HG02840 (cell line): ENCODE measurements around the gene TLE5.

Source experiments
- ATAC-seq: cut with Tn5 transposase; IDR thresholded peaks from one replicate; pipeline ENCODE4 v1.9.1; 2021; ENCODE audit warnings: mild to moderate bottlenecking, moderate library complexity, moderate number of reproducible peaks; ENCODE audit not compliant: unreplicated experiment, low FRiP score

The TLE5 gene, protein sequence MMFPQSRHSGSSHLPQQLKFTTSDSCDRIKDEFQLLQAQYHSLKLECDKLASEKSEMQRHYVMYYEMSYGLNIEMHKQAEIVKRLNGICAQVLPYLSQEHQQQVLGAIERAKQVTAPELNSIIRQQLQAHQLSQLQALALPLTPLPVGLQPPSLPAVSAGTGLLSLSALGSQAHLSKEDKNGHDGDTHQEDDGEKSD

DNA sequence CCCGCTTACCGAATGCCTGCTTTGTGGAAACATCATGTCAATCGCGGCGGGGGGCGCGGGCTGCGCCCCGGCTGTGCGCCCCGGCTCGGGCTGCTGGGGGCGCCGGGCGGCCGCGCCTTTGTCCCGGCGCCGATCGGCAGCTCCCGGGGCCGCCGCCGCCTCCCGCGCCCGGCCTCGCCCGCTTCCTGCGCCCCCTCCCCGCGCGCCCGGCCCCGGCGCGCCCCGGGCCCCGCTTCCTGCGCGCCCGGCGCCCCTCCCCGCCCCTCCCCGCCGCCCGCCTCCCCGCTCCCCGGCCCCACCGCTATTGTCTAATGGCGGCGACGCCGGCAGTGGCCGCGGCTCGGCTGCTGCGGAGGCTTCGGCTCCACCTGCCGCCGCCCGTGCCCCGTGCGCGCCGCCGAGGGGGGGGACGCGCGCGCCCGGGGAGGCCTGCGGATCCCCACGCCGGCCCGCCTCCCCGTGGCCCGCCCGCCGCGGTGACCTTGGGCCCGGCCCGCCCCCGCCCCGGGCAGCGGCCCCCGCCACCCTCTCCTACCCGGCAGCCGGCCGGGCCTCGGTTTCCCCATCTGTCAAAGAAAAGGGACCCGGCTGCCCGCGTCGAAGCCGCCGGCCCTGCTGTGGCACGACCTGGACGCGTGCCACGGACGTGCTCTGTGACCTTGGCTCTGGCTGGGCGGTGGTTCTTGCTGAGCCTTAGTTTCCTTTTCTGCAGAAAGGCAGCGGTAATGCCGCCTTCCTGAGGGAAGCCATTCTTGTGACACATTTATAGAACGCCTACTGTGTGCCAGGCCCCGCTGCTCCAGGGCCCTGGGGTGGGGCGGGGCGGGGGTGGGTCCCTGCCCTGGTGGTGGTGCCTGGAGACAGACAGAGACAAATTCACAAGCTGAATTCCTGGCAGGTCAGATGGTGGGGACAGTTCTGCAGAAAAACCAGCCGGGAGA is at the start of gene TLE5:
Gene TLE5, minus strand, starts transcription at position 331 of the 941 bp plus-strand sequence. Its CDS starts 295 bp downstream, at position 36.
- no peak for ATAC-seq

- ATAC-seq = no peak
Observed at GRCh38 chr19:3111586-3112247, 49.4 kb upstream of the TLE5 start.

DNA sequence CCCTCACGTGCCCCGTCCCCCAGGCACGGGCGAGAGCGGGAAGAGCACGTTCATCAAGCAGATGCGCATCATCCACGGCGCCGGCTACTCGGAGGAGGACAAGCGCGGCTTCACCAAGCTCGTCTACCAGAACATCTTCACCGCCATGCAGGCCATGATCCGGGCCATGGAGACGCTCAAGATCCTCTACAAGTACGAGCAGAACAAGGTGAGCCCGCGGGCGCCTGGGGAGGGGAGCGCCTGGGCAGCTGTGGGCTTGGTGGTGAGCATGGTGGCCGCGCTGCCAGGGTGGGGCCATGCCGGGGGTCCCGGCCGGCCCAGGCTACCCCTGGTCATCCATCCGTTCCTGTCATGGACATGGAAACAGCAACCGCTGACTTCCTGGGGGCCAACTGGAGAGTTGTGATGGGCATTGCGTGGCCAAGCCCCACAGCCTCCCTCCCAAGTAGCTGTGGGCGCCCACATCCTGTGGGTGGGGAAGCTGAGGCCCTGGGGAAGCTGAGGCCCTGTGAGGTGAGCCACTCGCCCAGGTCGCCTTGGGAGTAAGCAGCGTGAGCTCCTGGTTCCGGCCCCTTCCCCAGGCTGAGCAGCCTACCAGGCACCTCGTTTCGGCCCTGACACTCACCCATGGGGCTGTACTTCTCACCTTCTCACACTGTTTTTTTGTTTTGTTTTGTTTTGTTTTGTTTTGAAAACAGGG is 48.0 kb upstream of the TLE5 start:
- ATAC-seq = no peak

DNA sequence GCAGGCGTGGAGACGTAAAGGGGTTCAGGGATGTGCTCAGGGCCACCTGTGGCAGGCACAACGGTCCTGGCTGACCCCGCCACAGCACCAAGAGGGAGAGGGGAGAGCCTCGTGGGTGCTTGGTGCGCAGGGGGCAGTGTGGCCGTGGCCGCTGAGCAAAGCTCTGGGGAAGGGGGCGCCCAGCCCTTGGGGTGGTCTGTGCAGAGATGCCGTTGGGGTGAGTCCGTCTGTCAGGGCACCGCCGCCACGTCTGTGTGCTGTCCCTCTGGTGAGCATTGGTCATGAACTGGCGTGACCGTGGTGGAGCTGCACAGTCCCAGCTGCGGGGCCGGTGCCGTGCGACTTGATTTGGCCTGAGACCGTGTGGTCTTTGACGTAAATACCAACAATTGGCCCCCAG is 47.2 kb upstream of the TLE5 start:
- ATAC-seq = no peak

GRCh38 chr19:3108775-3109174 is 46.5 kb upstream of the TLE5 start:
- ATAC-seq = no peak

- no peak for ATAC-seq
Observed at GRCh38 chr19:3107658-3108057, 45.4 kb upstream of the TLE5 start.

- ATAC-seq = no peak
Observed at GRCh38 chr19:3106509-3107141, 44.3 kb upstream of the TLE5 start.

- no peak for ATAC-seq
Observed at GRCh38 chr19:3105641-3106508, 43.6 kb upstream of the TLE5 start.

DNA sequence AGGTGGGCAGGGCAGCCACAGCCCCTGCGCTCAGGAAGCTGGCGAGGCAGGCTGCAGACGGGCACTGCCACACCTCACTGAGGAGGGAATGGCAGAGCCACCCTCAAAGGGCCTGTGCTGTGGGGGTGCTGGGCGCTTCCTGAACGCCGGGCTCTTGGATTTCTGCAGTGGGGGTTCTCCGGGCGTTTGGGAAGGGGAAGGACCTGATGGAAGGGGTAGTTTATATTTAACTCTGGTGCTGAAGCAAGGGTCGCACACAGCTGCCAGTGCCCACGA is 42.4 kb upstream of the TLE5 start:
- ATAC-seq = no peak

GRCh38 chr19:3102239-3103140 is 40.2 kb upstream of the TLE5 start:
- ATAC-seq = no peak

- no peak for ATAC-seq
Observed at GRCh38 chr19:3100747-3101730, 38.7 kb upstream of the TLE5 start.

DNA sequence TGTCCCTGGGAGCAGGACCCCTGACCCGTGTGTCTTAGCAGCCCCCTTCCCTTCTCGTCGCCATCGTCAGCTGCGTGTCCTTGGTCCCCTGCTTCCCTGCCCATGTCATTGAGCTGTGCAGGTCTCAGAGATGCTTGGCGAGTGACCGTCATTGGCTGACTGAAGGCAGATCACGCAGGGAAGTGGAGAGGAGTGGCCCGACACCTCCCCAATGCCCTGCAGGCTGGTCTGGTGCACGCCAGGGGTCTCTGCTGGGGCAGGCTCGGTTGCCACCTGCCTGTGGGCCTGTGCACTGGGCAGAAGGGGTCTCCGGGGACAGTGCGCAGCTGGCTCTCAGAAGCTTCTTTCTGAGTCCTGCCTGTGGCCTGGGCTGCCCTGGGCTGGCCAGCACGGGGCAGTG is 38.0 kb upstream of the TLE5 start:
- ATAC-seq = no peak

DNA sequence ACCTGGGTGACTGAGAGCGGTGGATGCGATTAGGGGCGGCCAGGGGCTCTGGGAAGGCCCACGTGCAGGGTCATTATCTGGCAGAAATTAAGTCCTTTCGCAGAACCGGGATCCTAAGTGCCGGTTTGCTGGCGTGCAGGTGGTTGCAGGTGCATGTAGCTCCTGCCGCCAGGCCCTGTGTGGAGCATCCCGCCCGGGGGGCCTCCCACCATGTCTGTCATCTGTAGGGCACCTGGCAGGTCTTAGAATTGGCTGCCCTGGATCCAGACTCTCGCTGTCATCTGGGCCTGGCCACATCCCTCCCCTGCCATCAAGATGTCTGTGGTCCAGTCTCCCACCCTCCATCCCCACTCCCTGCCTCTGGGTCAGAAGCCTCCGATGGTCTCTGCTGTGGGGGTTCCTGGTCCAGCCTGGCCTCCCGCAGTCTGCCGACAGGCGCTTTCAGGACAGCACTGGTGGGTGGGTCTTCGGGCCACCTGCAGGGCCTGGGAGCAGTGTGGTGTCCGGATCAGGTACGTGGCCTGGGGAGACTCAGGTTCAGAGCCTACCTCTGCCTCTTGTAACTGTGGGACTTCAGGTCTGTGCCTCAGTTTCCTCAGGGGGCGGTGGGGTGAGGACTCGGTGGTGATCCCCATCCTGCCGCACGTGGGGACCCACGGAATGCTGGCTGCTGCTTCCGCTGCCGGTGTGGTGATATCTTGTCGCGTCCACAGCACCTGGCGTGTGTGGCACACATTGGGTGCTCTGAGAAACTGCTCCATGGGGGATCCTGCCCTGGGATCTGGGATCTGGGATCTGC is 37.3 kb upstream of the TLE5 start:
- ATAC-seq = no peak

DNA sequence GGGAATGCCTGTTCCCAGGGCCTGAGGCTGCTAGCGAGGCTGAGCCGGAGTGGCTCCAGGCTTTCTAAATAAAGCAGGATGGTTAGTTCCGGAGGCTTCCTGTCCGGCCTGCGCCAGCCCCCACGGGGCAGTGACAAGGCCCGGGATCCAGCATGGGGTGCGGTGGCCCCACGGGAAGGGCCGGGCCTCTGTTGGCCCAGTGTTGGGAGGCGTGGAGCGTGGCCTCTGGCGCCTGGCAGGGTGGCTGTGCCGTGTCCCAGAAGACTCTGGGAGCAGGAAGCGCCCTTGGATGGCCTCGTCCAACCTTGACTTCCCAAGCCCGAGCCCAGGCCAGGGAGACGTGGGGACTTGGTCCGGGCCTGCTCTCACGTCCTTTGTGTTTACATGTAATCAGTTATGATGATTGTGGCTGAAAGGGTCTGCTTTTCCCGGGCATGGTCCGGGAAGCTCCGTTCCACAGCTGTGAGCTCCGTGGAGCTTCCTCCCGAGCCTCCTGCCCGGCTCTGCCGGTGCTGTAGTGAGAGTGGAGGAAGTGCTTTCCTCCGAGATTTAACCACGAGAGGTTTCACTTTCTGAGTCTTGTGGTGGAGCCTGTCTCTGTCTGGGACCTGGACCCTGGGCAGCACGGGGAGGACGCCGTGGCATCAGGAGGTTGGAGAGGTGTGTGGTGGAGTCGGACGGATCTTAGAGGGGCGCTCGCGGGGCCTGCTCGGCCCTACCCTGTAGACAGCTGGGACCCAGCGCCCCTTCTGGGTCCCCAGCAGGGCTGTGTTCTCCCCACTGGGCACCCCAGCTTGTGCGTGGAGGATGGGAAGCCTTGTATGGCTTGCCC is 36.4 kb upstream of the TLE5 start:
- ATAC-seq = no peak

DNA sequence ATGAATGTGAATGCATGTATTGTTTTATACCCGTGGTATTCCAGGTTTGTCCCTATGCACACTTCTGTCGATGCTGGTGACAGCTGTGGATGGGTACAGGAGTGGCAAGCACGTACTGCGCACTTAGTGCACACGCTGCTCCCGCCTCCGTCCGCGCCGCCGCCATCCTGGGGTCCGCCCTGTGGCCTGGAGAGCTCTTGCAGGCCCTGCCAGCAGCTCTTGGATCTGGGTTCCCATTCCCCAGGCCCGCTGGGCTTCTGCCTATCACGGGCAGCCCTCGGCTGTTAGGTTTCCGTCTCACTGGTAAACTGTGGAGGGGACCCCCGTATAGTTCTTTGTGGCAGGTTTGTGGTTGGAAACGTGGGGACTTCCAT is 35.8 kb upstream of the TLE5 start:
- no peak for ATAC-seq

DNA sequence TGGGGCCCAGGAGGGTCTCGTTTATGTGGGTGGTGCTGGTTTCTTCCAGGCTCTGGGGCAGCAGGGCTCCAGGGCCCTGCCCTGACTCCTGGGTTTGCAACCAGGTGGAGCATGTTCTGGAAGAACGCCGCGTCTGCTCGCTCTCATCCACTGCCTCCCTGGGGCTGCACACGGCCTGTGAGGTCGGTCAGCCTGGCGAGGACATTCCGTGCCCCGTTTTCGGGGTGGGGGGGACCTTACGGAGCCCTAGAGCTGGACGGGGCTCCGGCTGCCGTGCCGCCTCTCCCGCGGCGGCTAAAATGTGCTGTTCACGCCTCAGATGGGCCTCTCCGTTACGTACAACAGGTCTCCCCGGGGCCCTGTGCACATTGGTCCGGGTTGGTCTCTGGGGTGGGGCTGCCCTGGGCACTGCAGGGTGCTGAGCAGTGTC is 35.2 kb upstream of the TLE5 start:
- no peak for ATAC-seq
